GM21825 (cell line): Measurements from ENCODE around the gene RND1.
A peak's percentile ranks its signal among the peaks of the same experiment; 100 is the strongest.

ENCODE experiments used
- ATAC-seq: cut with Tn5 transposase; IDR thresholded peaks from one replicate; pipeline ENCODE4 v1.9.1; 2021; ENCODE audit warnings: mild to moderate bottlenecking, moderate library complexity; ENCODE audit not compliant: unreplicated experiment

Gene RND1

DNA sequence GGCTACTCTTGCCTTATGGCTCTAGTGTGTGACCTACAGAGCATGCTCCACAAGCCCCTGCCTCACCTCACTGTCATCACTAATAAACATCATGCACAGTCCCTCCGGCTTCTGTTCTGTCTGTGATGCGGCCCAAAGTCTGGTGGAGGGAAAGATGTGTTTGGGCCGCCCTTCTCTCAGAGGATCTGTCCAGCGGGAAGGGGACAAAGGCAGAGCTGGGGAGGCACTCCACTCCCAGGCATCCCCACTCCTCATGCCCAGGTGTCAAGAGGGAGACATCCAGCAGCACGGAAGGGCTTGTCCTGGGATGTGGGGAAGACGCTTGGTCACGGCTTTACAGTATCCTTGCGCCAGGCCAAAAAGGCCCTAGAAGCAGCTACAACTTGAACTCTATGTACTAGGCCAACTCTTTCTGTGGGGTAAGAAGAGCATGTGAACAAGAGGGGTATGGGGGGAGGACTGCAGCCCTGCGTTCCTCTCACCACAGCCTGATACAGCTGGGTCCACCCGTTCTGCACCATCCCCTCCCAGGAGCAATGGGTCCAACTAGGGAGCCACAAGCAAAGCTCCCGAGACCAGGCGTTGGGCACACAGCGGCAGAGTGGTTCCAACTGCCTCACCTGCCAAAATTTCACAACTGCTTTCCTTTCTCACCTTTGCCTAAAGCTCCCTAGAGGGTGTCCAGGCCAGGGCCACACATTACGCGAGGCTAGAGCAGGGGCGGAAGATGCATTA is 36.7 kb downstream of the RND1 start:
- ATAC-seq, result no peak

DNA sequence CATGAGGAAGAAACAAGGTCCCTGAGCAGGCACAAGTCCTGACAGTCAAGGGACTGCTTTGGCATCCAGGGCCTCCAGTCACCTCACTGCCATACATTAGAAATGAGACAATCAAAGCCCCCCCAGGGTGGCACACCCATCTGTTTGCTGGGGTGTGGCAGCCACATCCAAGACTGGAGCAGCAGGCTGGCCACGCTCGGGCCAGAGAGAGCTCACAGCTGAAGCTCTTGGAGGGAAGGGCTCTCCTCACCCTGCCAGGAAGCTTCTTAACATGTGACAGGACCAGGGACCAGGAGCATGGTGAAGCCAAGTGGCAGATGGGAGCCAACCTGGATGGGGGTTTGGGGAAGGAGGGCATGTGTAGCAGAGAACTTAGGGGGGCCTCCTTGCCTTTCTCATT is 37.4 kb downstream of the RND1 start:
- no peak for ATAC-seq

DNA sequence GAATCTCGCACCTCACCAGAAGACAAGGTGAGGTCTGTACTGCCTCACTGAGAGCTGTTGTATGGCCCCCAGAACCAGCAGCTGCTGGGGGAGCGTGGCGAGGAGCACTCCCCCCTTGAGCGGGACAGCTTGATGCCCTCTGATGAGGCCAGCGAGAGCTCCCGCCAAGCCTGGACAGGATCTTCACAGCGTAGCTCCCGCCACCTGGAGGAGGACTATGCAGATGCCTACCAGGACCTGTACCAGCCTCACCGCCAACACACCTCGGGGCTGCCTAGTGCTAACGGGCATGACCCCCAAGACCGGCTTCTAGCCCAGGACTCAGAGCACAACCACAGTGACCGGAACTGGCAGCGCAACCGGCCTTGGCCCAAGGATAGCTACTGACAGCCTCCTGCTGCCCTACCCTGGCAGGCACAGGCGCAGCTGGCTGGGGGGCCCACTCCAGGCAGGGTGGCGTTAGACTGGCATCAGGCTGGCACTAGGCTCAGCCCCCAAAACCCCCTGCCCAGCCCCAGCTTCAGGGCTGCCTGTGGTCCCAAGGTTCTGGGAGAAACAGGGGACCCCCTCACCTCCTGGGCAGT is 38.1 kb downstream of the RND1 start:
- no peak for ATAC-seq

DNA sequence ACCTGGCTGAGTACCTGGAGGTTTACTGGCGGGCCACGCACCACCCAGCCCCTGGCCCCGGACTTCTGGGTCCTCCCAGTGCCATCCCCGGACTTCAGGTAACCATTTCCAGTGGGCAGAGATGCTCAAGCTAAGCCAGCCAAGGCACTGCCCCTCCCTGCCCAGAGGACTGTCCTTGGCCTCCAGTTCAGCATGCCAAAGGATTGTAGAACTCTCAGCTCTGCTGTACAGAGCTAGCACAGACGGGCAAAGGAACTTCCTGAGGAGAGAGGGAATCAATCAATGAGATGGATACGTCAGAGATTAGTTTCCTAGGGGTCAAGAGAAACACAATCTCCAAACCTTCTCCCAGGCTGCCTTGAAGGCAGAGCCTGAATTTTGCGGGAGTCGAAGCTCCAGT is 38.6 kb downstream of the RND1 start:
- ATAC-seq, result no peak

DNA sequence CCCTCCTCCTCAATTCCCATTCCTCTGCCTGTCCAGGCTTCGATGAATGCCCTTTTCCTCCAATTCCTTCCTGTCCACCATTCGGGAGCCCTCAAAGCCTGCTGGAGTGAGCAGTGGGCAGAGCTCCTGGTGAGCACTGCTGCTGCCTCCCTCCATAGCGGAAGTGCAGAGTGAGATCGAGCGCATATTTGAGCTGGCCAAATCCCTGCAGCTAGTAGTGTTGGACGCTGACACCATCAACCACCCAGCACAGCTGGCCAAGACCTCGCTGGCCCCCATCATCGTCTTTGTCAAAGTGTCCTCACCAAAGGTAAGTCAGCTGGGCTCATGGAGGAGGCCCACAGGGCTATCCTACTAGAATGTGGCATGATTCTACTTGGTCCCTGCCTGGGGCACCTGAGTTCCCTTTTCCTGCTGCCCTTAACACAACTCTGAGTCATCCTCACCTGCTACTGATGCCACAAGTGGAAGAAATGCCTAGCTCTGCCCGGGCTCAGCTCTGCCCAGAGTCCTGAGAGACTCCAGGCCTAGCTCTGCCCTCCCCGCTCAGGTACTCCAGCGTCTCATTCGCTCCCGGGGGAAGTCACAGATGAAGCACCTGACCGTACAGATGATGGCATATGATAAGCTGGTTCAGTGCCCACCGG is 39.3 kb downstream of the RND1 start:
- ATAC-seq, result no peak

DNA sequence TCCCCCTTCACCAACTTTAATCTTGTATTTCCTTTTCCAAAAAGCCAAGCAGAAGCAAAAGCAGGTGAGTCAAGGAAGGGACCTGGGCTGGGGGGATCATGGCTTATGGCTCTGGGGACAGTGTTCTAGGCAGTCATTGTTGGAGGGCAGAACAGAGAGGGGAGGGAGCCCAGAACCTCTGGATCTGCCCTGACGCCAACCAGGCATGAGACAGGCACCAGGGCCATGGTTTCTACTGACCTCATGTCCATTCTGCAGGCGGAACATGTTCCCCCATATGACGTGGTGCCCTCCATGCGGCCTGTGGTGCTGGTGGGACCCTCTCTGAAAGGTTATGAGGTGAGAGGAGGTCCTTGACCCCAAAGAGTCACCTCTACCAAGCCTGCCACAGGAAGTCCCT is 40.8 kb downstream of the RND1 start:
- no peak for ATAC-seq

DNA sequence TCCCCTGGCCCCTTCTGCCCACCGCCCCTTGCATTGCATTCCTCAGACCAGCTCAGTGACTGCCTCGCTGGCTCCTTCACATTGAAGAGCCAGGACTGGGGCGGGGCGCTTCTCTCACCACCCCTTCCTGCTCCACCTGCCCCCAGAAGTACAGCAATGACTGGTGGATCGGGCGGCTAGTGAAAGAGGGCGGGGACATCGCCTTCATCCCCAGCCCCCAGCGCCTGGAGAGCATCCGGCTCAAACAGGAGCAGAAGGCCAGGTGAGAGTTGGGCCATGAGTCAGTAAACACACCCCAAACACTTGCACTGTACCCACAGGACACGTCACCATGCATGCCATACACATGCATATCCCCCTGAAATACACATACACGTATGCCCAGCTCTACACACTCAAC is 41.6 kb downstream of the RND1 start:
- no peak for ATAC-seq

DNA sequence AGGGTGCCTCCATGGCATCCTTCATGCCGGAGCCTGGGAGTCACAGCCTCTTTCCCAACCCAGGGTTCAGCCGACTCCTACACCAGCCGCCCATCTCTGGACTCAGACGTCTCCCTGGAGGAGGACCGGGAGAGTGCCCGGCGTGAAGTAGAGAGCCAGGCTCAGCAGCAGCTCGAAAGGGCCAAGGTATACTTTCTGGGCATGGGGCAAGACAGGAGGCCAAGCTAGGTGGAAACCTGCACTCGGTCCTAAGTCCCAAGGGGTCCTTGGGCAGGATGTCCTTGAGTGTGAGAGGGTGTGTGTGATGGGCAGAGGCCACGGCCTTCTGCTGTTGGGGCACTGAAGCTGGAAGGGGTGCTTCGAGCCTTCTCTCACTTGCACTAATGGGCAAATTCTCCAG is 42.4 kb downstream of the RND1 start:
- no peak for ATAC-seq

DNA sequence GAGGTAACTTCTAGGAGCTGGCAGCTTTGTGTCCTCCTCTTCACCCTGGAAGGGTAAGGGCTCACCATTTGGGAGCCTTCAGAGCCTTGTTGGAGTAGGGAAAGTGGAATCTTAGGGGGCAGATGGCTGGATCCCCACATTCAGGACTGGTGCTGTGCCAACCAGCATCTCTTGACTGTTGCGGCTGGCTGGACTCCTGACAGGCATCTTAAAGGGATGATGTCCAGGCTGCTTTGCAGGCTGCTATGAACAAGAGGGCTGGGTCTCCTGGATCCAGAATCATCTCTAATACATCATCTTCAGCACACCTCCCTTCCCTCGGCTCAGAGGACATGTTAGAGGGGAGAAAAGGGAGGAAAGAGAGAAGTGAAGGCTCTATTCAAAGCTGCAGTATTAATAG is 43.0 kb downstream of the RND1 start:
- no peak for ATAC-seq

DNA sequence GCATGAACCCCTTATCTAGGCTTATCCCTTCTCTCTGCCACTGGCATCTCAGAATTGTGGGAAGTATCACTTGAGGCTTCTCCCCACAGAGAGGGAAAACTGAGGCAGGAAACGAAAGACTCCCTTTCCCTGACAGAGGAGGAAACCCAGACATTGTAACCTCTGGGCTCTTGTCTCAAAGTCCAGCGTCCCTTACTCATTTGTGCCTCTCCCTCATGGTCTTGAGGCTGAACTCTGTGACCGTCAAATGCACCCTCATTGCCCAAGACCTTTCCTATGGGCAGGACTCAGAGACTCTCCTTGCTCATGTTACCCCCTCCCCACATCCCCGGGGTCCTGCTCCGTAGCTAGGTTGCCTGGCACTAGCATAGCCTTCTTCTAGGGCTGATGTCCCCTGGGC is 43.5 kb downstream of the RND1 start:
- no peak for ATAC-seq

DNA sequence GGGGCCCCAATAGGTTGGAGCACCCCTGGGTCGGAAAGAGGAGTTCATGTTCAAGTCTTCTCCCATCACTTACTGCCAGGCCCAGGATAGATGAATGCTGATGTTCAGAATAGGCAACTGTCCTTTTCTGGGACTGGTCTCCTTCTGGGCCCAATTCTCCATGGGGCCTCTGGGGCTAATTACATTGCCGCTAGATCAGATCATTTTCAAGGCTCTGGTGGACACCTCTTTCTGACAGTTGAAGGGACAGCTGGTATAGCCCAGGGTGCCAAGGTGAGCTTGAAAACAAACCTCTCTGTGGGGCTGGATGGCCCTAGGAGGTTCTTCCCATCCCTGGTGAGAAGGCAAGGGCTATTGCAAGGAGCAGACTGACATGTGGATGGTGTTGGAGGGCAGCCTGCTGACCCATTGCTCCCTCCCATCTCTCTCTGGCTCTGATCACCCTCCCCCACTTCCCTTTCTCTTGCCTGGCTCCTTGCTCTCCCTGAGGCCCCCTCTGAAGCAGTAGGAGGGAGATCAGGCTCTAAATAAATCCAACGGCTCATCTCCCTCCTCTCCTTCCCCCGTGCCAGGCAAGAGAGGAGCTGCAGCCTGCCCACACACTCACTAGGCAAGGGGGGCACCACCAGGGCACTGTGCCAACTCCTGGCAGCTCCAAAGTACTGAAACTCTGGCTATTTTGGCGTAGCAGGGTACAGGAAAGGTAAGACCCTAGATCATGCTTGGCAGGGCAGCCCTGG is 45.5 kb downstream of the RND1 start:
- no peak for ATAC-seq

DNA sequence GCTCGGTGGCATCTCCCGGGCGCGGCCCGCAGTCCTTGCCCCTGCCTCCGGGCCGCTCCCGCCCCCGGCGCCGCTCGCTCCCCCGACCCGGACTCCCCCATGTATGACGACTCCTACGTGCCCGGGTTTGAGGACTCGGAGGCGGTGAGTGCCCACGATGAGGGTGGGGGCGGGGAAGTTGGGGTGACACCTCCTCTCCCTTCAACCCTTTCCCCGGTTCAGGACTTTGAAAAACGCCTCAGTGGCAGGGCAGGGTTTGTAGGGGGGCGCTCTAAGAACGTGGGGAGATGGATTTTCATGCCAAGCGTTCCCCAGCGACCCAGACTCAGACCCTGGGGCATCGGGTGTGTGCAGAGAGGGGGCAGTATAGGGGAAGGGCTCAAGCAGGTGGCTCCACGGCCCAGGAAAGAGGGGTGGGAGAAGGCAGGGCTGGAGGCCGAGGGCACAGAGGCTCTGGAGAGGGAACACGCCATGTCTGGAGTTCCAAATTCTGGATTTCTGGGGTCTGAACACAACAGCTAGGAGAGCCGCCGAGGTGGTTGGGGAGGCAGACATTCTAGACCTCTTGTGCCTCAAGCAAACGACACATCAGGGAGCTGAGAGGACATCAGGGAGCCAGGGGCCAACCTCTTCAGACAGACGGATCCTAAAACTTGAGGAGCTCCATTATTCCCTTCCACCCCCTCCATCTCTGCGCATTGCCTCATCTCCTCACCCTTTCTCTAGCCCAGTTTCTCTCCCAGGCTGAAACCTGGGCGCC is 46.7 kb downstream of the RND1 start:
- no peak for ATAC-seq

DNA sequence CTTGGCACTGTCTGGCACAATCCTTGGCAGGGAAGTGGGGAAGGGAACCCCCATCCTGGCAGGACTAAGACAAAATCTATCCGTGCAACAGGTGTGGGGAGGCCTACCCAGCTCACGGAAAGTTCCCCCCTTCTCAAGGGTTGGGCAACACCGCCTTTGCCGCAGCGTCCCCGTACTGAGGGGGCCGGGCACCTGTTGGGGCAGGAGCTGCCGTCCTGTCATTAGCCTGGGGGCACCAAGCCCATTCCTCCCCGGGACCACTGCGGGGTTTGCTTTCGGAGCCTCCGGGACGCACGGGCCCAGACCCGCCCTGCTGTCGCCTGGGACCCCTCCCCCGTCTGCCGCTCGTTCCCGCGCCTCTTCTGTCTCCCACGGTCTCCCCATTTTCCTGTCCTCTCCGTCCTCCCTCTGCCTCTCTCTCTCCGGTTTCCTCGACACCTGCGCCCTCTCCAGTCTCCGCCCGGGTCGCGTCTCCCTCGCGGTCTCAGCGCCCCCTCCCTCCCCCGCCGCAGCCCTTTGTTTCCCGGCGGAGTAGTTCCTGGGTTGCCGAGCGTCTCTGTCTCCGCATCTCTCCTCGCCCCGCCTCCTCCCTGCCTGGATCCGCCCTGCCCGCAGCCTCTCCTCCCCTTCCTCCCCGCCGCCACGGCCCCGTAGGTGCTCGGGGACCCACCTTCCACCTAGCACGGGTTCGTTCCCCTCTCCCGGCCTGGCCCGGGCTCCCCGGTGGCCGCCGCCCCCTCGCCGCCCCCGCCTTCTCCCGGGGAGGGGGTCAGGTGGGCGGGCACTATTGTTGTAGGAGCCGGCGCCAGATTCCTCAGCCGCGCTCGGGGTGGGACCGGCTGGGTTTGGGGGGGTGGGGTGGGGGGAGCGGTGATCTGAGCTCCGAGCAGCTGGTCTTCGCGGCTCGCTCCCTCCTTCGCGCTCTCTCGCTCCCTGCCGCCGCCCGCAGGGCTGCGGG is 47.5 kb downstream of the RND1 start, which contains the start of gene CACNB3:
Gene CACNB3 (plus strand): TSS at position 624 of the 958 bp plus-strand sequence. CDS start 434 bp downstream, outside the sequence.
- ATAC-seq, result no peak

DNA sequence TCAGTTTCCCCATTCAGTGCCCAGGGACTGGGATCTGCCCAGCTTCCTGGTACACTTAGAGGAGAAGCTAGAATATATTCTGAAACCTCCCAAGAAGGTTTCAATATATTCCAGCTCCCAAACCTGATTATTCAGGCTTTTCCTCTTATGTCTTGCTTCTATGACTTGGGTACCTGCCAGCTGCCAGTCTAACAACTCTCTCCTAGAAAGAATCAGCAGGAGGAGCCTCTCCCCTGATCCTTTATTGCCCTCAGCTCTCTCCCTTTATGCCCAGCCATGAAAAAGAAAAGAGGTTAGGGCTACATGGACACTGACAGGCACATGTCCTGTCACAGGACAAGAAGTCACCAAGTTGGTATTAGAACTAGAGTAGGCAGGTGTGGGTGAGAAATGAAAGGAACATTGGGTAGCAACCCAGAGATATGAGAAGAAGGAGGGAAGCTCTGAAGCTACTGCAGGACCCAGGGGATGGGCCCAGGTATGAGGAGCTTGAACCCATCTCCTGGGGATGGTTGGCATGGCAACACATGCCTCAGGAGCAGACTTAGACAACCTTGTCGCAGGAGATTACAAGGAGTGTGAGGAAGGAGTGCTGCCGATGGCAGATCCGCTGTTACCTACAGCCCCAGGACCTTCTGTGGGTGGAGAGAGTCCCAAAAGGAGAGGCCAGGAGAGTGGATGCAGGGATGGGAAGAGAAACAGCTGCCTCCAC is 49.4 kb downstream of the RND1 start:
- no peak for ATAC-seq

DNA sequence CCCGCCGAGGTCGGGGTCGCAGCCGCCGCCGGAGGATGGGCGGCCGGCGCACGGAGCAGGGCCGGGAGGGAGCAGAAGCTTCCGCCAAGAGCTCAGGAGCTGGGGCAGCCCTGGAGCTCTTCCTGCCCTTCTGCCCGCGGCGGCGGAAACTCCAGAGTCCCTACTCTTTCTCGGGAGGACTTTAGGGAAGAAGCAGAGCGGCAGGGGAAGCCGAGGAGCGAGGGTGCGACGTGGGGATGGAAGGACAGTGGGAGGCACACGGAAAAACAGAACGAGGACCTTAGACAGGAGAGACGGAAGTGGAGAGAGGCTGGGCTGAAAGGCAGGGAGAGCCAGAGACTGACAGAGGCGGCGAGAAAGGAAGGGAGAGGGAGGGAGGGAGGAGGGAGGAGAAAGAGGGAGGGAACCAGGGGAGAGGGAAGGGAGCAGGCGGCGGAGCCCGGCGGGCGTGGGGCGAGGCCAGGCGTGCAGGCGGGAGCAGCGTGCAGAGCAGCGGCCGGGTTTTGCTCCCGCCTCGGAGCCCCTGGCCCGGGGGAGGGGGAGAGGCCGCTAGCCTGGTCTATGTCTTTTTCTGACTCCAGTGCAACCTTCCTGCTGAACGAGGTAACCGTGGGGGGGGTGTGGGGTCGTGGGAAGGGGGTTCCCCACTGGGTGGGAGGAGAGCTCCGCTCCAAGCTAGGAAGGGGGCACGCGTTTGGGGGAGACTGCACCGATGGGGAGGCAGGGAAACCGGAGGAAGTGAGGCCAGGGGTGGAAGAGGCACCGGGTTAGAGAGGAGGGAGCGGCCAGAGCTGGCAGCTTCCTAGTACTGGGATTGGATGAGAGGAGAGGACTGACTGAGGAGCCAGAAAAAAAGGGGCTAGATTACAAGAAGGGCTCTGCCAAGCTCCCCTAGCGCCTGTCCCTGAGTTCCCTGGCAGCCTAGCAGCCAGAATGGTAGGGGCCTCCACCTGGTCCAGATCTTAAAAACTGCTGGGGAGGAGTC is 50.3 kb downstream of the RND1 start:
- ATAC-seq, result peak; percentile 27

DNA sequence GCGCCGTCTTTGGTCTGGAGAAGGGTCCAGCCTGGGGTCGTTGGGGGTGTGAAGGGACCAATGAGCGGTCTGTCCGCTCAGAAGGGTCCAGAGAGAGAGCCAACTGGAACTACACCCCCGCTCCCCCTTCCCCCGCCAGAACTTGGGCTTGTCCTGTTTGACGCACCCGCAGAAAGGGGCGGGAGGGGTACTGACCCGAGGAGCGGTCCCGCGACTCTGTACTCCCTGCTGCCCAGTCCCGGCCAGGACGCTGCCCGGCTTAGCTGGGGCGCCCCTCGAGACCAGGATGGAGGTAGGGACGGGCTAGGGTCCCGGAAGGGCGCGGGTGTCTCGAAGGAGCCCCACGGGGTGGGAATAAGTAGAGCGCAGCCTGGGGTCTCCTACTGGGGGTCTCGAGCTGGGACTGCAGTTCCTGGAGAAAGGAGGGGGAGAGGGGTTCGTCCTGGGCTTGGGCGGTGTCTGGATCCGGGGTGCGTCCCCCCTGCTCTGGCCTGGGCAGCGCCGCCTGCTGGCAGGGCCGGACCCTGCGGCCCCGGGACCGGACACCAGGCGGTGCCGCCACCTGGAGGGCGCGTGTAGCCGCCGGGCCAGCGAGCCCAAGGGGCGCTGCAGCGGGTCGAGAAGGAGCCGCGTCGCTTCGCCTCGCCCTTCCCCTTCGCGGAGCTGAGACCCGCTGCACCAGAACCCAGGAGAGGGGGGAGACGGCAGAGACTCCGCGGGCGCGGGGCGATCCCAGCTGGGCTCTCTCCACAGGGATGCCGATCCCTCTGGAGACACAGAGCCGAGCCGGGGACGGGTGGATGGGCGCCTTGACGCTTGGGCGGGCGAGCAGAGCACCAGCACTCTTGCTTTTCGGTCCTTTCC is 51.2 kb downstream of the RND1 start:
- peak; percentile 78 for ATAC-seq
